Osteoblast (primary cell): Measurements from ENCODE around the gene LRRC2. TPM values are rescaled to one million over a fixed set of nuclear protein-coding genes. Genes with fewer than 3 reads are reported as not detected.

Experiments
- DNase-seq: peaks from one replicate; pipeline ENCODE4 v3.0.0; 2011; ENCODE audit warnings: low spot score, mixed read lengths; ENCODE audit not compliant: insufficient read length; ENCODE audit errors: missing footprints
- H2AFZ ChIP-seq: 2 replicates; pipeline ENCODE4 v1.6.0; 2011; ENCODE audit warnings: mild to moderate bottlenecking, low read length
- H3K27ac ChIP-seq: 2 replicates; pipeline ENCODE4 v1.5.1; 2011; ENCODE audit warnings: mild to moderate bottlenecking, low read depth, low read length, moderate library complexity
- H3K27me3 ChIP-seq: 2 replicates; pipeline ENCODE4 v1.6.0; 2012; ENCODE audit warnings: mild to moderate bottlenecking, control low read depth, inconsistent platforms, low read length, moderate library complexity; ENCODE audit not compliant: insufficient read depth
- H3K36me3 ChIP-seq: 2 replicates; pipeline ENCODE4 v1.5.1; 2011; ENCODE audit warnings: mild to moderate bottlenecking, low read length, control low read depth, moderate library complexity; ENCODE audit not compliant: insufficient read depth
- H3K4me1 ChIP-seq: 2 replicates; pipeline ENCODE4 v1.5.1; 2011; ENCODE audit warnings: mild to moderate bottlenecking, low read length, control low read depth, moderate library complexity; ENCODE audit not compliant: insufficient read depth
- H3K4me2 ChIP-seq: 2 replicates; pipeline ENCODE4 v1.6.0; 2011; ENCODE audit warnings: mild to moderate bottlenecking, low read length; ENCODE audit not compliant: insufficient read depth
- H3K4me3 ChIP-seq: fragments of 200-600 bp; sonication (generic); 3 replicates; pipeline ENCODE4 v1.5.1; 2012; ENCODE audit warnings: mild to moderate bottlenecking, low read length, inconsistent platforms; ENCODE audit not compliant: insufficient read depth
- H3K79me2 ChIP-seq: 2 replicates; pipeline ENCODE4 v1.6.0; 2012; ENCODE audit warnings: mild to moderate bottlenecking, low read length, control low read depth, inconsistent platforms; ENCODE audit not compliant: insufficient read depth
- H3K9me3 ChIP-seq: 2 replicates; pipeline ENCODE4 v1.5.1; 2011; ENCODE audit warnings: low read depth, low read length, control low read depth
- H4K20me1 ChIP-seq: 2 replicates; pipeline ENCODE4 v1.6.0; 2012; ENCODE audit warnings: mild to moderate bottlenecking, low read length, control low read depth; ENCODE audit not compliant: insufficient read depth
- total RNA-seq: library from RNA; depleted of rRNA; stranded (reverse); fragments of >200 nt; gene quantifications from 2 replicates; pipeline ENCODE4 v1.2.3, GENCODE V29; 2012
- TF ChIP-seq, protein P1 (sequence below): IDR thresholded peaks from 2 replicates; pipeline ENCODE4 v1.5.1; 2011; ENCODE audit warnings: mild to moderate bottlenecking, low read depth, low read length, moderate library complexity; ENCODE audit errors: extremely low read depth

LRRC2 gene
- total RNA-seq, 1 donor, result 5.1 TPM

DNA sequence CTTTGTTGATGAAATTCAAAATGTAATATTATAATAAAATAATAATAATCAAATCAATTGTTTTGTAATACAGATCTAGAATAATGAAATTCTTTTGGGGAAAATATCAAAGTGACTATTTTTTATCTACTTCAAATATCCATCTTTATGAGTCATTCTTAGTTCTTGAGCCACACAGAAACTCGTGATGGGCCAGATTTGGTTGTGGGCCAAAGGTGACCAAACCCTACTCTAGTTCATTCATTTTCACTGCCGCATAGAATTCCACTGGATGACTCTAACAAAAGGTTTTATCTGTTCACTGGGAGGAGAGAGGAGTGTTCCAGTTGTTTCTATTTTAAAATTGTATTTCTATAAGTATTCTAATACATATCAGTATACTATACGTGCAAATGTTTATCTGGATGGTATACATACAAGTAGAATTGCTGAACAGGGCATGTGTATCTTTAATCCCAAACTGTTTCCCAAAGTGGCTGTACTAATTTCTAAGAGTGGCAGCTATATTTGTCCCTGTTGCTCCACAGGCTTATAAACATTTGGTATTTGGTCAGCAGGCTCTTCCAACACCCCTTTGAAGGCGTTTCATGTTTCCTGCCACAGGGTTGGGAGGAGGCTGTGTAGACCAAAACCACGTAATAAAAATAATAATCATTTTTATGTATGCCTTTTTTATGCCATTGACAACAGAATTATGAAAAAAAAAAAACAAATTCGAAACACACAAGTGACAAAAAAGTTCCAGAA is 75.6 kb downstream of the LRRC2 start:
- peak; percentile 94 for DNase-seq
- Histone ChIP-seq H3K27ac (peak overlapping the region; percentile 72), H2AFZ (peak overlapping the region; percentile 72)

DNA sequence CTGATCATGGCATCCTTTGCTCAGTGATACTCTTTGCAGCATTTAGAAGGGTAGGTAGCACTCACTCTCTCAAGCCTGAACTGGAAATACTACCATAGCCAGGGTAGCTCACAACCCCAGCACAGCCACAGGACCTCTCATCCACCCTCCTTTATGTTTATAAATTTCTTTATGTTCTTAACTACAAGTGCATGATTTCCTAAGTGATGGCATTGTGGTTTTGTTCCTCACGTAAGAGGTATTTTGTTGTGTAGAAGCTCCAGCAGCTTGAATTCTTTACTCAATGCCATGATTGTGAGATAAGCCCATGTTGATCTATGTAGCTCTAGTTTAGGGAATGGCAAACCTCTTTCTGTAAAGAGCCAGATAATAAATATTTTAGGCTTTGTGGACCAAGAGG is 76.2 kb downstream of the LRRC2 start:
- Histone ChIP-seq H3K27me3 (peaks cover 7% of the 10 kb centered on the region), H3K79me2 (no peaks in the 10 kb centered on the region), H3K4me3 (no peak overlapping the region), H3K4me2 (no peak overlapping the region), H3K4me1 (peaks cover 37% of the 10 kb centered on the region), H3K9me3 (no peaks in the 10 kb centered on the region), H2AFZ (no peak overlapping the region), H3K36me3 (no peaks in the 10 kb centered on the region), H4K20me1 (no peaks in the 10 kb centered on the region), H3K27ac (peak overlapping the region; percentile 72)
- no peak for DNase-seq
- TF ChIP-seq, protein P1, sequence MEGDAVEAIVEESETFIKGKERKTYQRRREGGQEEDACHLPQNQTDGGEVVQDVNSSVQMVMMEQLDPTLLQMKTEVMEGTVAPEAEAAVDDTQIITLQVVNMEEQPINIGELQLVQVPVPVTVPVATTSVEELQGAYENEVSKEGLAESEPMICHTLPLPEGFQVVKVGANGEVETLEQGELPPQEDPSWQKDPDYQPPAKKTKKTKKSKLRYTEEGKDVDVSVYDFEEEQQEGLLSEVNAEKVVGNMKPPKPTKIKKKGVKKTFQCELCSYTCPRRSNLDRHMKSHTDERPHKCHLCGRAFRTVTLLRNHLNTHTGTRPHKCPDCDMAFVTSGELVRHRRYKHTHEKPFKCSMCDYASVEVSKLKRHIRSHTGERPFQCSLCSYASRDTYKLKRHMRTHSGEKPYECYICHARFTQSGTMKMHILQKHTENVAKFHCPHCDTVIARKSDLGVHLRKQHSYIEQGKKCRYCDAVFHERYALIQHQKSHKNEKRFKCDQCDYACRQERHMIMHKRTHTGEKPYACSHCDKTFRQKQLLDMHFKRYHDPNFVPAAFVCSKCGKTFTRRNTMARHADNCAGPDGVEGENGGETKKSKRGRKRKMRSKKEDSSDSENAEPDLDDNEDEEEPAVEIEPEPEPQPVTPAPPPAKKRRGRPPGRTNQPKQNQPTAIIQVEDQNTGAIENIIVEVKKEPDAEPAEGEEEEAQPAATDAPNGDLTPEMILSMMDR, result no peak

More for the DNA sequence above, 75.6 kb downstream of the LRRC2 start:
- H3K9me3 ChIP-seq, result no peaks in the 10 kb centered on the region
- TF ChIP-seq, protein P1, result no peak
- H3K79me2 ChIP-seq, result no peaks in the 10 kb centered on the region
- peak overlapping the region; percentile 7 for H3K4me2 ChIP-seq
- no peak overlapping the region for H3K4me3 ChIP-seq
- peaks cover 37% of the 10 kb centered on the region for H3K4me1 ChIP-seq
- peaks cover 7% of the 10 kb centered on the region for H3K27me3 ChIP-seq
- H3K36me3 ChIP-seq, result no peaks in the 10 kb centered on the region
- no peaks in the 10 kb centered on the region for H4K20me1 ChIP-seq

DNA sequence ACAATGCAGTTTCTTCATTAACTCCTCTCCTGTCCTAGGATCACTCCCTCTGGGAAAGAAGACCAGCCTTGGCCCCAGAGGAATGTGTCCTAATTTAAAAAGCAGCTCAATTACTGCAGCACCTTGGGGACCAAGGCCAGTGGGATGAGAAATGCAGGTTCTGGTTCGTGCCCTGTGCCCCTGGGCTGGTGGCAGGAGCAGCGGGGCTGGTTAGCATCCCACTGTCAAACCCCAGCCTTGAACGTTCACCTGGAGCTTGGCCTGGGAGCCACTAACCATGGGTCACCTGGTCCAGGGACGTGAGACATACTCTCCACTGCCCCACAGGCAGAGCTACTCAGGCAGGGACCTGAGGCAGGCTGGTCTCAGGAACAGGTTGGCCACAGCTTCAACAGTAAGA is 76.7 kb downstream of the LRRC2 start:
- Histone ChIP-seq H3K4me2 (no peak overlapping the region), H3K4me1 (peaks cover 37% of the 10 kb centered on the region), H4K20me1 (no peaks in the 10 kb centered on the region), H3K27me3 (peaks cover 7% of the 10 kb centered on the region), H3K9me3 (no peaks in the 10 kb centered on the region), H3K36me3 (no peaks in the 10 kb centered on the region), H3K27ac (peak overlapping the region; percentile 72), H3K79me2 (no peaks in the 10 kb centered on the region), H3K4me3 (no peak overlapping the region), H2AFZ (no peak overlapping the region)
- TF ChIP-seq, protein P1, result no peak
- DNase-seq, result no peak

DNA sequence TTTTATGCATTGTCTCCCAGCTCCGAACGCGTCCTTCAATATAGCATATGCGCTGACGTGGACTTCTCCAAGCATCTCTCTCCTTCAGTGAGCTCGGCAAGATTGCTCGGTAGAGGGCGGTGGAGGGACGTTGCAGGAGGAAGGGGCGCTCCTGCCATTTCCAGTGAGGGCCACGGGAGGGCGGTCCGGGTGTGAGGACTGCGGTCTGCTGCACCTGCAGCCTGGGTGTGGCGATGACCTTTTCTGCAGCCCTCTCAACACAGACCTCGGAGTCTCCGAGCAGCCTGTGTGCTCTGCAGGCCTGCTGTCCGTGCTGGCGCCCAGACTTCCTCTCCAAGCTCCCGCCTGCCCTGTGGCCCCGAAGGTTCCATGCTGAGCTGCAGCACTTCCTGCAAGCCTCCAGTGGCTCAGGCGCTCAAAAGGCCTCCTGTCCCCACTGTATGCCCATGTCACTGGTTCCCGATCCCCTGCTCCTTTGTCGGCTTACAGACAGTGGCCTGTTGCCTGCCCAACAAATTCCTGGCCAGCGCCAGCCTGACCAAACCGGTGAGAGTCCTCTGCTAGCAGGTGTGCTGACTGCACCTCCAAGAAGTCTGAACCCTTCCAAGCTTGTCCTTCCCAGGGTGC is 77.3 kb downstream of the LRRC2 start:
- Histone ChIP-seq H3K36me3 (no peaks in the 10 kb centered on the region), H3K79me2 (no peaks in the 10 kb centered on the region), H3K4me3 (no peak overlapping the region), H3K9me3 (no peaks in the 10 kb centered on the region), H3K27ac (peak overlapping the region; percentile 72), H3K4me1 (peaks cover 37% of the 10 kb centered on the region), H3K27me3 (peaks cover 7% of the 10 kb centered on the region), H2AFZ (no peak overlapping the region), H3K4me2 (peak overlapping the region; percentile 26), H4K20me1 (no peaks in the 10 kb centered on the region)
- TF ChIP-seq, protein P1, result peak; percentile 99
- DNase-seq, result peak; percentile 98
